Measurements from ENCODE around the gene INPP1.

The INPP1 gene

DNA sequence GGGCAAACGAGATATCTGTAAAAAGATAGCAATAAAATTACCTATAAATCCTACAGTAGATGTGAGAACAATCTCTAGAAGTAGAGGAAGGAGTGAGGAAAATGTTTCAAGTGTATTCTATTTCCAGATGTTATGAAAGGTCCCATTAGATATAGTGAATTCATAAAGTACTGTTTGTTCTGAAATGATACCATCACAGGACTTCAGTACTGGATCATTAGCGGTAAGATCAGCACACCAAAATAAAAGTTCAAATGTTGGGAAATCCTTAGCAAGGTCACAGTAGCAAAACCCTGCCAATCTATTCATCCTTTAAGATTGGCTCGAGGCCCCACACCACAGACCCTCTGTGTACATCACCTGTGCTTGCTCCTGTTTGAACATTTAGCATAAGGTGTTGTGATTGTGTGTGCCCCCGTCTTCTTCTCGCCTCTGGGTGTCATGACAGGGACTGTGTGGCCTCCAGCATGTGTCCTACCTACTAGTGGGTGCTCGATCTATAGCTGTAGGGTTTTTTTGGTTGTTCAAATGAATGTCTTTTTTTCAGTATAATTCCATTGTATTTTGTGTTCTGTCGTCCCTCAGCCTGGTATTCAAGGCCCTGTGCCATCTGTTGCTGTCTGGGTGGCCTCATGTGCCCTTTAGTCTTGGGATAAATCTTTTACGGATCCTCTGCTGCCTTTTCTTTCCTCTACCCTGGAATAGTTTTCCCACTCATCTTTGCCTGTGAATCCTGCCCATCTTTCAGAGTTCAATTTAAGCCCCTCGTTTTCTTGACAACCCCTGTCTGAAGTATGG lies 73.9 kb downstream of the INPP1 start:
- Histone ChIP-seq H3K4me2 (ENCODE audit: low read depth, low read length, poor library complexity, severe bottlenecking) (no peak overlapping the region), H4K20me1 (ENCODE audit: insufficient read depth, low read length, poor library complexity, severe bottlenecking) (no peaks in the 10 kb centered on the region), H3K4me1 (ENCODE audit: insufficient read depth, low read length, poor library complexity, severe bottlenecking) (peaks cover 38% of the 10 kb centered on the region), H2AFZ (ENCODE audit: low read length) (no peak overlapping the region), H3F3A (ENCODE audit: low read depth) (peaks cover 6% of the 10 kb centered on the region; the same call in 1 of the 2 replicates), H3K9me2 (replicated peaks; ENCODE audit: low read depth, low read length) (no peaks in the 10 kb centered on the region), H3K36me3 (ENCODE audit: insufficient read depth, low read length) (no peaks in the 10 kb centered on the region), H3K27me3 (ENCODE audit: insufficient read depth, low read length, poor library complexity, severe bottlenecking) (no peaks in the 10 kb centered on the region), H3K79me2 (ENCODE audit: insufficient read depth, low read length) (peaks cover 38% of the 10 kb centered on the region), H3K9me3 (ENCODE audit: insufficient read depth, low read depth, low read length) (no peaks in the 10 kb centered on the region), H3K4me3 (ENCODE audit: low read length, poor library complexity, severe bottlenecking) (no peak overlapping the region), H3K9ac (ENCODE audit: low read depth, low read length, poor library complexity, severe bottlenecking) (no peak overlapping the region)
- TF ChIP-seq, protein P1, sequence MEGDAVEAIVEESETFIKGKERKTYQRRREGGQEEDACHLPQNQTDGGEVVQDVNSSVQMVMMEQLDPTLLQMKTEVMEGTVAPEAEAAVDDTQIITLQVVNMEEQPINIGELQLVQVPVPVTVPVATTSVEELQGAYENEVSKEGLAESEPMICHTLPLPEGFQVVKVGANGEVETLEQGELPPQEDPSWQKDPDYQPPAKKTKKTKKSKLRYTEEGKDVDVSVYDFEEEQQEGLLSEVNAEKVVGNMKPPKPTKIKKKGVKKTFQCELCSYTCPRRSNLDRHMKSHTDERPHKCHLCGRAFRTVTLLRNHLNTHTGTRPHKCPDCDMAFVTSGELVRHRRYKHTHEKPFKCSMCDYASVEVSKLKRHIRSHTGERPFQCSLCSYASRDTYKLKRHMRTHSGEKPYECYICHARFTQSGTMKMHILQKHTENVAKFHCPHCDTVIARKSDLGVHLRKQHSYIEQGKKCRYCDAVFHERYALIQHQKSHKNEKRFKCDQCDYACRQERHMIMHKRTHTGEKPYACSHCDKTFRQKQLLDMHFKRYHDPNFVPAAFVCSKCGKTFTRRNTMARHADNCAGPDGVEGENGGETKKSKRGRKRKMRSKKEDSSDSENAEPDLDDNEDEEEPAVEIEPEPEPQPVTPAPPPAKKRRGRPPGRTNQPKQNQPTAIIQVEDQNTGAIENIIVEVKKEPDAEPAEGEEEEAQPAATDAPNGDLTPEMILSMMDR (conservative IDR thresholded peaks at IDR 0.05; ENCODE audit: low read length), result no peak
- no peak for TF ChIP-seq EZH2phosphoT487 (IDR thresholded peaks at IDR 0.05; ENCODE audit: borderline replicate concordance)

GRCh38 chr2:190418727-190419126 lies 75.3 kb downstream of the INPP1 start:
- H4K20me1 ChIP-seq (ENCODE audit: insufficient read depth, low read length, poor library complexity, severe bottlenecking), result no peaks in the 10 kb centered on the region
- H3K36me3 ChIP-seq (ENCODE audit: insufficient read depth, low read length), result no peaks in the 10 kb centered on the region
- no peaks in the 10 kb centered on the region for H3K9me2 ChIP-seq (replicated peaks; ENCODE audit: low read depth, low read length)
- H3K9ac ChIP-seq (ENCODE audit: low read depth, low read length, poor library complexity, severe bottlenecking), result no peak overlapping the region
- no peak overlapping the region for H2AFZ ChIP-seq (ENCODE audit: low read length)
- peaks cover 23% of the 10 kb centered on the region for H3K4me1 ChIP-seq (ENCODE audit: insufficient read depth, low read length, poor library complexity, severe bottlenecking)
- no peak overlapping the region for H3K4me2 ChIP-seq (ENCODE audit: low read depth, low read length, poor library complexity, severe bottlenecking)
- H3F3A ChIP-seq (ENCODE audit: low read depth), result peaks cover 8% of the 10 kb centered on the region; the same call in 1 of the 2 replicates
- TF ChIP-seq EZH2phosphoT487 (IDR thresholded peaks at IDR 0.05; ENCODE audit: borderline replicate concordance), result no peak
- TF ChIP-seq, protein P1 (conservative IDR thresholded peaks at IDR 0.05; ENCODE audit: low read length), result no peak
- peaks cover 23% of the 10 kb centered on the region for H3K79me2 ChIP-seq (ENCODE audit: insufficient read depth, low read length)
- H3K4me3 ChIP-seq (ENCODE audit: low read length, poor library complexity, severe bottlenecking), result no peak overlapping the region
- H3K27me3 ChIP-seq (ENCODE audit: insufficient read depth, low read length, poor library complexity, severe bottlenecking), result no peaks in the 10 kb centered on the region
- H3K9me3 ChIP-seq (ENCODE audit: insufficient read depth, low read depth, low read length), result no peaks in the 10 kb centered on the region

DNA sequence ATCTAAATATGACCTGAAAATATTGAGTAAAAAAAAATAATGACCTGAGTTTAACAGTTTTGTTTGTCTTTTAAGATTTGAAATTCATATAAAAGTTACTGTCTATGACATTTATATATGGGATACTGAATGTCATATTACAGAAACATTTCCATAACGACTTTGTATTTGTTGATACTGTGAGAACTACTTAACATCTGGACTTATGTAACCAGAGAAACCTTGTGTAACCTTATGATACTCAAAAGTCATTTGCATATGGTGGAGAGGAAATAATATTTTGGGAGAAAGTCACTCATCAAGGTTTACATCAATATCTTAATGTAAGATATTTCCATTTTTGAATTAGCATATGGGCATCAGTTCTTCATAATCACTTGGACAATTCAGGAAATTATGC lies 77.4 kb downstream of the INPP1 start:
- peaks cover 13% of the 10 kb centered on the region for H3K4me1 ChIP-seq (ENCODE audit: insufficient read depth, low read length, poor library complexity, severe bottlenecking)
- H4K20me1 ChIP-seq (ENCODE audit: insufficient read depth, low read length, poor library complexity, severe bottlenecking), result no peaks in the 10 kb centered on the region
- H3K9me2 ChIP-seq (replicated peaks; ENCODE audit: low read depth, low read length), result no peaks in the 10 kb centered on the region
- TF ChIP-seq, protein P1 (conservative IDR thresholded peaks at IDR 0.05; ENCODE audit: low read length), result no peak
- TF ChIP-seq EZH2phosphoT487 (IDR thresholded peaks at IDR 0.05; ENCODE audit: borderline replicate concordance), result no peak
- H3K9ac ChIP-seq (ENCODE audit: low read depth, low read length, poor library complexity, severe bottlenecking), result no peak overlapping the region
- H3K4me3 ChIP-seq (ENCODE audit: low read length, poor library complexity, severe bottlenecking), result no peak overlapping the region
- H3K4me2 ChIP-seq (ENCODE audit: low read depth, low read length, poor library complexity, severe bottlenecking), result no peak overlapping the region
- H3K36me3 ChIP-seq (ENCODE audit: insufficient read depth, low read length), result no peaks in the 10 kb centered on the region
- no peaks in the 10 kb centered on the region for H3K9me3 ChIP-seq (ENCODE audit: insufficient read depth, low read depth, low read length)
- H2AFZ ChIP-seq (ENCODE audit: low read length), result no peak overlapping the region
- H3K27me3 ChIP-seq (ENCODE audit: insufficient read depth, low read length, poor library complexity, severe bottlenecking), result no peaks in the 10 kb centered on the region
- H3K79me2 ChIP-seq (ENCODE audit: insufficient read depth, low read length), result peaks cover 11% of the 10 kb centered on the region; the same call in 1 of the 2 replicates
- peaks cover 8% of the 10 kb centered on the region; the same call in 1 of the 2 replicates for H3F3A ChIP-seq (ENCODE audit: low read depth)

Measured in Loucy (cell line).